T47D (cell line): ENCODE measurements around the gene LUZP1.

ENCODE experiments used
- DNase-seq, 2 experiments: peaks; one replicate each; pipeline versions ENCODE4 v3.0.0 to v3.0.0-alpha.2; 2011 to 2012; ENCODE audit warnings: low read depth in 1 of 2, low spot score in 1 of 2
- JUND ChIP-seq: IDR thresholded peaks from 2 replicates; pipeline ENCODE4 v1.6.1; 2012; ENCODE audit warnings: low read depth
- in situ Hi-C: cut with HindIII; loops from 2 replicates; pipeline ENCODE4 v1.10.0; 2016; ENCODE audit warnings: low sequenced_read_pairs, low pct_unique_long_range_greater_than_20kb

Gene LUZP1

DNA sequence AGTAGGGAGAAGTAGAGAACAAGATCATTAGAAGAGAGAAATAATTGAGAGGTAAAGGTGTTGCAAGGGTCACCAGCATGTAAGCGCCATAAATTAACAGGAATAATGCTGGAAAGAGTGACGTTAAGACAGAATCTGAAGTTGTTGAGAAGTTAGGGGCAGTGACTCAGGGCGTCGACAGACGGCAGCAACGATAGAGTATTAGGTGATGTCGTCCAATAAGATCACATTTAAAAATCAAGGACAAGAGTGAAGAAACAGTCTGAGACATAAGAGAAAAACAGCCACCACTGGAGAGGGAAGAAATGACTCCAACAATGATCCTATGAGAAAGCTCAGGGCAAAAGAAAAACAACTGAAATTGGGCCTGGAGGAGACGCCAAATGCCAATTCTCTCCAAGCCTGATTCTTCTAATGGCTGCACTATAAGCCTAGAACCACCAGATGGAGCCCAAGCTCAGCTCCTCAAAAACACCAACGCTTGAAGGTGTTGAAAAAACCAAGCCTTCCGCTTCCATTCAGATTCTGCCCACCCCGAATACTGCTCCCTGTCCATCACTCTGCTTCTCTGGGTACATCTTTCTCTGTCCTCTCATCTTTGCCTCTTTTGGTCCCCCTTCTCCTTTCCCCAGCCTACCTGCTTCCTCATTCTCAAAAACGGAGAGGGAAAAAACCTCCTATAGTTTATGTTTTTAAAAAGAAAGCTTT, 70.0 kb downstream of the LUZP1 start:
- in situ Hi-C loops, result no loop called here

GRCh38 chr1:23097316-23097715, 71.3 kb downstream of the LUZP1 start:
- TF ChIP-seq JUND, result no peak
- in situ Hi-C loops, result no loop called here
- DNase-seq, result no peak

More for the DNA sequence above, 70.0 kb downstream of the LUZP1 start:
- no peak for TF ChIP-seq JUND
- DNase-seq, result peak; percentile 5 to 73

DNA sequence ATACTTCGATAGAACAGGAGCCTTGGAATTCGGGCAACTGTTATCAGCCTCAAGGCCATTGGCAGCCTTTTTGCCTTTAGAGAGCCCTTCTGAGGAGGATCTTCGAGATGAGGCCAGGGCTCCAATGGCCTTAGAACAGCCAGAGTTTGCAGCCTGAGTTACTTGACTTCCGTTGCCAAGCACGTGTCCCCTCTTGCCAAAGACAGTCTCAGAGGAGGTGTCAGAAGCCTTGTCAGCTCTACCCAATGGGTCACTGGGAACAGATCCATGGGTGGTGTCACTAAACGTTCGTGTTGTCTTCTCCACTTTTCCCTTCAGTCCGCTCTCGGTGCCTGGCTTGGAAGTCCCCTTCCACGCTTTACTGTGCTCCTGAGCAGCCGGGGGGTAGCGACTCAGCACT, 76.2 kb downstream of the LUZP1 start:
- no peak for TF ChIP-seq JUND
- in situ Hi-C loops, result no loop called here
- no peak for DNase-seq

DNA sequence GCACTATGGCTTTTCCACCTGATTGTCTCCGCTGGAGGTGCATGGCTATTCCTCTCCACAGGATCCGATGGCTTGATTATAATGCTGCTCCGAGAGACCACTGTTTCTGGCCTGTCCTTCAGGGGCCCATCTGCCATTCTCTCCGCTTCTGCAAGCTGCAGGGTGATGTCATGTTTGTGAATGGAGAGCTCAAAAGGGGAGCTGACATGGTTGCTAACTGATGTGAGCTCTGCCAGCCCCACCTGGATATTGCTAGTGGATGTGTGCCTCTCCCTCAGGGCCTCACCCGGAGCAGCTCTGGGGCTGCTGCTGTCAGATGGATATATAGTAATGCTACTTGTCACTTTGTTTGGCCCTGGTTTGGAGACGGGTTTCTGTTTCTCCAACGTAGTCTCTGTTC, 77.1 kb downstream of the LUZP1 start:
- no peak for TF ChIP-seq JUND
- in situ Hi-C loops, result no loop called here

GRCh38 chr1:23090056-23090455, 78.6 kb downstream of the LUZP1 start:
- in situ Hi-C loops, result no loop called here
- DNase-seq, result no peak
- no peak for TF ChIP-seq JUND

More for the DNA sequence above, 77.1 kb downstream of the LUZP1 start:
- DNase-seq, result no peak

- no peak for DNase-seq
- in situ Hi-C loops, result no loop called here
These were observed 80.6 kb downstream of the LUZP1 start for GRCh38 chr1:23088027-23088426.

GRCh38 chr1:23085696-23086095, 83.0 kb downstream of the LUZP1 start:
- in situ Hi-C loops, result no loop called here
- DNase-seq, result no peak
- TF ChIP-seq JUND, result no peak

More at GRCh38 chr1:23088027-23088426, 80.6 kb downstream of the LUZP1 start:
- no peak for TF ChIP-seq JUND

DNA sequence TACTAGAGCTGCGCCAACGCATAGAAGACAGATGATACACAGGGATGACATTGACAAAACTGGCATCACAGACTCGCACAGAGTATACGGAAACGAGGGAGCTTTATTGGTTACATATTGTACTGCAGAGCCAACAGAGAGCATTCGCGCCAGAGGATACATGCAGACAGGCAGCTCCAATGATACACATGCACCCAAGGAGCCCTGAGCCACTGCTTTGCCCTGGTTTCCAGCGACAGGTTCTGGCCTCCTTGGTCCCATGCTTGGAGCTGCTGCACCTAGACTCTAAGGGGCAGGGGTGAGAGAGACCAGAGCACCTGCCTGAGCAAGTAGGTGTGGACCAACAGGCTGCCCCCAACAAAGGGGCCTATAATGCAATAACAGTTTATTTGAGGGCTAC, 83.8 kb downstream of the LUZP1 start:
- no peak for TF ChIP-seq JUND
- in situ Hi-C loops, result no loop called here

GRCh38 chr1:23083714-23084480, 84.8 kb downstream of the LUZP1 start:
- no peak for TF ChIP-seq JUND
- in situ Hi-C loops, result no loop called here
- DNase-seq, result no peak

More for the DNA sequence above, 83.8 kb downstream of the LUZP1 start:
- DNase-seq, result no peak

DNA sequence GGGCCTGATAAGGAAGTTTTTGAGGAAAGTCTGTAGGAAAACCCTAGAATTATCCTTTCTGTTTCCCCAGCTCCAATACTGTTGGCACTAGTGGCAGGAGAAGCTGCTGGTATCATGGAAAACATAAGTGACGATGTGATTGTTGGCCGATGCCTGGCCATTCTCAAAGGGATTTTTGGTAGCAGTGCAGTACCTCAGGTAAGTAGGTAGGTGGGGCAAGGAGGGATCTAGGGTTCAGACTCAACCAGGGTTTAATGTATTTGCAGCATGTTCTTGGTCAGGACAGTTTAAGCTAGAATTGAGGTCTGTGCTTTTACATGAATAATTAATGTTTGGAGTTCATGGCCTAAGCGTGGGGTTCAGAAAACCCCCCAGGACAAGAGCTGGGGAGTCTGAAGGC, 87.3 kb downstream of the LUZP1 start:
- DNase-seq, result peak in 1 of 2 experiments; percentile 30
- no peak for TF ChIP-seq JUND
- in situ Hi-C loops, result no loop called here

DNA sequence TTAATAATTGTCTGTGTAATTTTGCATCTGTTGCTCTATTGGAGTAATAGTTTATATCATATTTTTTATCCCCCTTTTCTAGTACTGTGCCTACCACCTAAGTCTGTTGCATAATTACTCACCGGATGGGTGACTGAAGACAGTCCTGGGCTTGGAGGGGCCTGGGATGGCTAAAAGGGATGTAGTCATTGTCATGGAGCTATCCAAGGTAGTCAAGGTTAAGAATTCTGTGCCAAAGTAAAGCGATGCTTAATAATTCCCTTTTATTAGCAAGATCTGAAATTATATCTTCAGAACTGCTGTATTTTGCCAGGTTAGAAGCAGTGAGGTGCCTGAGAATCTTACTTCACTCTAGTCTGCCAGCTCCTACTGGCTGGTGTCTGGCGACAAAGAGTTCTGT, 87.8 kb downstream of the LUZP1 start:
- no peak for TF ChIP-seq JUND

DNA sequence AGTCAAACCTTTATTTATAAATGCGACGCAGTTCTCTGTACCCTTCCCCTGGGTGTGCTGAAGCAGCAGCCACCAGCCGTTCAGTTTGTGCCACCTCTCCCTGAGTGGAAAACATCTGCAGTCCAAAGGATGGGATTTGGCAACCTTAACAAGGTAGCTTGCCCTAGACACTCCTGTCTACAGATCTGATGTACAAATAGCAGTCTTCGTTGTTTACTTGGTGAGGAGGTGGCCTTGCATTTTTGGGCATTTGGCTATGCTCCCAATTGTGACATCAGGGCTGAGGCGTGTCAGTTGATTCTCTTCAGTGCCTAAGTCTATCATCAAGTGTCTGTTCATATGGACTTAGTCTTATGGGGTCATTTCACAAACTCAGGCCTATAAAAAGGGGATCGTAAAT, 89.6 kb downstream of the LUZP1 start:
- no peak for DNase-seq
- in situ Hi-C loops, result no loop called here
- TF ChIP-seq JUND, result no peak

More for the DNA sequence above, 87.8 kb downstream of the LUZP1 start:
- no peak for DNase-seq
- in situ Hi-C loops, result no loop called here

- in situ Hi-C loops, result no loop called here
- no peak for TF ChIP-seq JUND
- DNase-seq, result no peak
These were observed 94.6 kb downstream of the LUZP1 start for GRCh38 chr1:23074012-23074411.
